Thyroid gland (tissue), 4 donors: Measurements from ENCODE around the gene SLC5A12.

Experiments used
- POLR2A ChIP-seq, 2 donors: fragments of 450-650 bp; IDR thresholded peaks; one replicate each; pipeline ENCODE4 v1.6.1; 2017; ENCODE audit warnings: antibody characterized with exemption in 2 of 2, mild to moderate bottlenecking in 2 of 2, moderate library complexity in 1 of 2
- TF ChIP-seq, protein P1 (sequence below), 6 experiments: fragments of 200-600 bp in 3 of 6; fragments of 450-650 bp in 3 of 6; sonication (generic) in 3 of 6; IDR thresholded peaks; one replicate each; pipeline ENCODE4 v1.5.1; 2016 to 2019; ENCODE audit warnings: antibody characterized with exemption in 6 of 6, mild to moderate bottlenecking in 2 of 6, inconsistent platforms in 1 of 6, moderate library complexity in 1 of 6

DNA sequence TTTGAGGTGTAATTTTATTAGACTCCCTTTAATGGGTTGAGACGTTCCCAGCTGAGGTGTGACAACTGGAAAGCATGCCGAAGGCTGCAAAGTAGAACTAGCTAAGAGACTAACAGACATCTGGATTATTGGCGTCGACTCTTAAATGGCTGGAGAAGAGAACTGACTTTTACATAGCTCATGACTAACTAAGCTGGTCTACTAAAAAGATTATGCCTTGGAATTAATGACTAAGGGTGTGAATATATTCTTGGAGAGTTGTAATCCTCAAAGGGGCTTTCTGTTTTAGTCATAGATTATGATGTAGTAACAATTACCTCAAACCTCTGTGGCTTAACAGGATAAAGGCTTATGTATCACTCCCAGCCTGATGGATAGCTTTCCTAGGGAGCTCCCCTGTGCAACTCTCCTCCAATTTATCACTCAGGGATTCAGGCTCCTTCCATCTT is 39.5 kb upstream of the SLC5A12 start:
- TF ChIP-seq, protein P1, sequence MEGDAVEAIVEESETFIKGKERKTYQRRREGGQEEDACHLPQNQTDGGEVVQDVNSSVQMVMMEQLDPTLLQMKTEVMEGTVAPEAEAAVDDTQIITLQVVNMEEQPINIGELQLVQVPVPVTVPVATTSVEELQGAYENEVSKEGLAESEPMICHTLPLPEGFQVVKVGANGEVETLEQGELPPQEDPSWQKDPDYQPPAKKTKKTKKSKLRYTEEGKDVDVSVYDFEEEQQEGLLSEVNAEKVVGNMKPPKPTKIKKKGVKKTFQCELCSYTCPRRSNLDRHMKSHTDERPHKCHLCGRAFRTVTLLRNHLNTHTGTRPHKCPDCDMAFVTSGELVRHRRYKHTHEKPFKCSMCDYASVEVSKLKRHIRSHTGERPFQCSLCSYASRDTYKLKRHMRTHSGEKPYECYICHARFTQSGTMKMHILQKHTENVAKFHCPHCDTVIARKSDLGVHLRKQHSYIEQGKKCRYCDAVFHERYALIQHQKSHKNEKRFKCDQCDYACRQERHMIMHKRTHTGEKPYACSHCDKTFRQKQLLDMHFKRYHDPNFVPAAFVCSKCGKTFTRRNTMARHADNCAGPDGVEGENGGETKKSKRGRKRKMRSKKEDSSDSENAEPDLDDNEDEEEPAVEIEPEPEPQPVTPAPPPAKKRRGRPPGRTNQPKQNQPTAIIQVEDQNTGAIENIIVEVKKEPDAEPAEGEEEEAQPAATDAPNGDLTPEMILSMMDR (IDR thresholded peaks at IDR 0.05), result no peak
- no peak for TF ChIP-seq POLR2A (IDR thresholded peaks at IDR 0.05)
